ENCODE results near the gene LTF.

- TF ChIP-seq CTCF (conservative IDR thresholded peaks at IDR 0.05; ENCODE audit: low read length) (no peak), EZH2phosphoT487 (IDR thresholded peaks at IDR 0.05; ENCODE audit: borderline replicate concordance, low read depth, low read length) (no peak)
Observed at GRCh38 chr3:46453526-46454208, 11.0 kb downstream of the LTF start.
